GM19099 (cell line): ENCODE results near the gene PRSS1.

Experiments used
- POLR2A ChIP-seq: IDR thresholded peaks from 3 replicates; pipeline ENCODE4 v1.6.1; 2011; ENCODE audit warnings: low read depth; ENCODE audit not compliant: insufficient read length; ENCODE audit errors: extremely low read depth

The PRSS1 gene

GRCh38 chr7:142799437-142799835 is 50.2 kb downstream of the PRSS1 start:
- no peak for TF ChIP-seq POLR2A

GRCh38 chr7:142800088-142800487 is 50.8 kb downstream of the PRSS1 start:
- TF ChIP-seq POLR2A = no peak

GRCh38 chr7:142800699-142801260 is 51.5 kb downstream of the PRSS1 start:
- TF ChIP-seq POLR2A = no peak

GRCh38 chr7:142801601-142802295 is 52.5 kb downstream of the PRSS1 start:
- TF ChIP-seq POLR2A = no peak

- TF ChIP-seq POLR2A = no peak
These were observed 53.0 kb downstream of the PRSS1 start for GRCh38 chr7:142802301-142802700.
